IPS-20b (cell line): ENCODE data around the gene IPO9.

Experiments used
- H3K27ac ChIP-seq: one replicate; pipeline ENCODE4 v1.5.1; 2013; ENCODE audit warnings: low read length
- H3K27me3 ChIP-seq: 2 replicates; pipeline ENCODE4 v1.6.1; 2013; ENCODE audit warnings: mild to moderate bottlenecking, low read length, inconsistent platforms; ENCODE audit not compliant: insufficient read depth
- H3K36me3 ChIP-seq: 2 replicates; pipeline ENCODE4 v1.6.1; 2013; ENCODE audit warnings: low read depth, mild to moderate bottlenecking, inconsistent platforms, low read length, moderate library complexity; ENCODE audit not compliant: insufficient read depth
- H3K4me1 ChIP-seq: 2 replicates; pipeline ENCODE4 v1.6.1; 2013; ENCODE audit warnings: mild to moderate bottlenecking, control low read depth, inconsistent platforms, low read length, moderate library complexity; ENCODE audit not compliant: insufficient read depth
- H3K4me3 ChIP-seq: 2 replicates; pipeline ENCODE4 v1.5.1; 2013; ENCODE audit warnings: mild to moderate bottlenecking, low read length, inconsistent platforms
- H3K9ac ChIP-seq: 2 replicates; pipeline ENCODE4 v1.6.1; 2013; ENCODE audit warnings: low read depth, mild to moderate bottlenecking, inconsistent platforms, low read length, moderate library complexity
- H3K9me3 ChIP-seq: 2 replicates; pipeline ENCODE4 v1.6.1; 2013; ENCODE audit warnings: mild to moderate bottlenecking, low read depth, low read length, inconsistent platforms; ENCODE audit not compliant: insufficient read depth

IPO9 gene

DNA sequence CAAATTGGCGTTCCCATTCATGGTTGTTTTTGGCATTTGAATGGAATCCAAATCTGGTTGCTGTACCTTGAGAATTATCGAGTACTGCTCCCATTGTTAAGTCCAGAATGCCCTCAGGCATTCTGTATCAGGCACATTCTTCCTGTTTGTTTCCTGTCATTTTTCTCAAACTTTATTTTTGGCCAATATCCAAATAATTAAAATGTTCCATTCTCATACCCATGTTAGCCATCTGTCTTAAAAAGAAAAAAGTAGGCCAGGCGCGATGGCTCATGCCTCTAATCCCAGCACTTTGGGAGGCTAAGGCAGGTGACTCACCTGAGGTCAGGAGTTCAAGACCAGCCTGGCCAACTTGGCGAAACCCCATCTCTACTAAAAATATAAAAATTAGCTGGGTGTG is 30.5 kb downstream of the IPO9 start:
- Histone ChIP-seq H3K4me1 (no peaks in the 10 kb centered on the region), H3K9ac (no peak overlapping the region), H3K27ac (no peak overlapping the region), H3K27me3 (no peaks in the 10 kb centered on the region), H3K4me3 (no peak overlapping the region), H3K36me3 (peaks cover 99% of the 10 kb centered on the region), H3K9me3 (no peaks in the 10 kb centered on the region)

DNA sequence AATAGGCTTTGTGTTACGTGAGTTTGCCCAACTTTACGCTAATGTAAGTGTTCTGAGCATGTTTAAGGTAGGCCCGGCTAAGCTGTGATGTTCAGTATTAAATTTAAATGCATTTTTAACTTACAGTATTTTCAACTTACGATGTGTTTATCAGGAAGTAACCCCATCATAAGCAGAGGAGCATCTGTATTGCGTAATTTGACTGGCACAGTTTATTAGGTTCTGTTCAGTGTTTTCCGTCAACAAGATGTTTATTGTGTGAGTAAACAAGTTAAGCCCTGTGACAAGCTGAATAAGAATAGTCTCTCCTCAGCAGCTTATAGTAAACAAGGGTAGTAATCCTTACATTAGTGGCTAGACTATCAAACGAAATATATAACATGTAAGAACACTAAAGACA is 32.5 kb downstream of the IPO9 start:
- Histone ChIP-seq H3K27me3 (no peaks in the 10 kb centered on the region), H3K27ac (no peak overlapping the region), H3K4me1 (no peaks in the 10 kb centered on the region), H3K9ac (no peak overlapping the region), H3K36me3 (peaks cover 98% of the 10 kb centered on the region), H3K9me3 (no peaks in the 10 kb centered on the region), H3K4me3 (no peak overlapping the region)

GRCh38 chr1:201870397-201870796 is 41.4 kb downstream of the IPO9 start:
- no peaks in the 10 kb centered on the region for H3K9me3 ChIP-seq
- H3K9ac ChIP-seq = no peak overlapping the region
- H3K27me3 ChIP-seq = no peaks in the 10 kb centered on the region
- H3K4me1 ChIP-seq = no peaks in the 10 kb centered on the region
- H3K4me3 ChIP-seq = no peak overlapping the region
- H3K27ac ChIP-seq = no peak overlapping the region
- H3K36me3 ChIP-seq = peaks cover 98% of the 10 kb centered on the region

- Histone ChIP-seq H3K36me3 (peaks cover 76% of the 10 kb centered on the region), H3K4me1 (no peaks in the 10 kb centered on the region), H3K4me3 (no peak overlapping the region), H3K27ac (no peak overlapping the region), H3K27me3 (no peaks in the 10 kb centered on the region), H3K9me3 (no peaks in the 10 kb centered on the region), H3K9ac (no peak overlapping the region)
Observed at GRCh38 chr1:201874672-201875071, 45.7 kb downstream of the IPO9 start.

GRCh38 chr1:201876148-201876818 is 47.3 kb downstream of the IPO9 start:
- Histone ChIP-seq H3K9ac (no peak overlapping the region), H3K27ac (no peak overlapping the region), H3K9me3 (no peaks in the 10 kb centered on the region), H3K27me3 (no peaks in the 10 kb centered on the region), H3K4me3 (no peak overlapping the region), H3K36me3 (peaks cover 59% of the 10 kb centered on the region), H3K4me1 (peaks cover 5% of the 10 kb centered on the region; the same call in 1 of the 2 replicates)

GRCh38 chr1:201877877-201878401 is 49.0 kb downstream of the IPO9 start:
- Histone ChIP-seq H3K27ac (no peak overlapping the region), H3K36me3 (peaks cover 43% of the 10 kb centered on the region)

DNA sequence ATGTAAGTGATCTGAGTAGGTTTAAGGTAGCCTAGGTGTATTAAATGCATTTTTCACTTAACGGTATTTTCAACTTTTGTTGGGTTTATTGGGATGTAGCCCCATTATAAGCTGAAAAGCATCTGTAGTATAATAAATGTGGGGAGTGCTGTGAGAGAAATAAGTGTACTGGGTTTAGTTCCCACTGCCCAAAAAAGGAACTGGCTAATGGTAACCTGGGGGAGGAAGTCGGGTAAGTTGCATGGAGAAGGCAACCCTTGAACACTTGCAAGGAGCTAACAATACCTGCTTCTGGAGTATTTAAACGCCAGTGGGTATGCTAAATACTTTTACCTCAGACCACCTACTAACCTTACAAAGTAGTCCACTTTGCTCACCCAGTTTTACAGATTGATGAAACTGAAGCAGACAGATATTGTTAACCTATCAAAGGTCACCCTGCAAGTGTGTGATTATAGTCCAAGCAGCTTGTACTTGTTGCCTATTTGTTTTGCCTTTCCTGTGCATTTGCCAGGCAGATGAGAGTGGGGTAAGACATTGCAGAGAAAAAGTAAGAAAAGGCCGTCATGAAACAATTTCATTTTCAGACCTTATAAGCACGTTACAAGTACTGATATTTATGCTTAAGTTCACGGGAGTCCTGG is 52.1 kb downstream of the IPO9 start:
- H3K4me3 ChIP-seq = no peak overlapping the region

More at GRCh38 chr1:201877877-201878401, 49.0 kb downstream of the IPO9 start:
- H3K9ac ChIP-seq = no peak overlapping the region
- no peaks in the 10 kb centered on the region for H3K9me3 ChIP-seq
- peaks cover 11% of the 10 kb centered on the region for H3K4me1 ChIP-seq
- H3K4me3 ChIP-seq = no peak overlapping the region
- no peaks in the 10 kb centered on the region for H3K27me3 ChIP-seq

DNA sequence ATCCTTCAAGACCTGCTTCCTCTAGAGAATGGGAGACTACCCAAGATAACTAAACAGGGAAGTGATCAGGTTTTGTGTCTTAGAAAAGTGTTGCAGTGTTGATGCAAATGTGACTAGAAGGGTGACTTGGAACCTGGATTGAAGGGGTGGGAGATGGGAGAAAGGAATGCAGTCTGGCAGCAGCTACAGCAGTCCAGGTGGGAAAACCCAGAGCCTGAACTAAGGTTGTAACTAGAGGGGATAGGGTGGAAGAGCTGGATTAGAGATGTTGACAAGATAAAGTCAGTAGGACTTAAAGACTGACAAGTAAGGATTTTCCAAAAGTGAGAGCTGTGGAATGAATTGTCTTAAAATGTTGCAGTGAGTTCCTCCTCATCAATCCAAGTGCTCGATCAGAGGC is 52.7 kb downstream of the IPO9 start:
- H3K4me3 ChIP-seq = no peak overlapping the region
- no peaks in the 10 kb centered on the region for H3K27me3 ChIP-seq
- no peak overlapping the region for H3K9ac ChIP-seq
- peaks cover 17% of the 10 kb centered on the region for H3K4me1 ChIP-seq
- no peak overlapping the region for H3K27ac ChIP-seq
- H3K9me3 ChIP-seq = no peaks in the 10 kb centered on the region
- peaks cover 8% of the 10 kb centered on the region; the same call in 1 of the 2 replicates for H3K36me3 ChIP-seq

More for the DNA sequence above, 52.1 kb downstream of the IPO9 start:
- Histone ChIP-seq H3K27me3 (no peaks in the 10 kb centered on the region), H3K9ac (no peak overlapping the region), H3K27ac (no peak overlapping the region), H3K9me3 (no peaks in the 10 kb centered on the region), H3K36me3 (peaks cover 14% of the 10 kb centered on the region), H3K4me1 (peaks cover 17% of the 10 kb centered on the region)

GRCh38 chr1:201882665-201883132 is 53.7 kb downstream of the IPO9 start:
- Histone ChIP-seq H3K9ac (no peak overlapping the region), H3K27me3 (peaks cover 10% of the 10 kb centered on the region; the same call in 1 of the 2 replicates), H3K27ac (no peak overlapping the region), H3K4me3 (no peak overlapping the region), H3K36me3 (no peaks in the 10 kb centered on the region), H3K4me1 (peaks cover 17% of the 10 kb centered on the region), H3K9me3 (no peaks in the 10 kb centered on the region)

DNA sequence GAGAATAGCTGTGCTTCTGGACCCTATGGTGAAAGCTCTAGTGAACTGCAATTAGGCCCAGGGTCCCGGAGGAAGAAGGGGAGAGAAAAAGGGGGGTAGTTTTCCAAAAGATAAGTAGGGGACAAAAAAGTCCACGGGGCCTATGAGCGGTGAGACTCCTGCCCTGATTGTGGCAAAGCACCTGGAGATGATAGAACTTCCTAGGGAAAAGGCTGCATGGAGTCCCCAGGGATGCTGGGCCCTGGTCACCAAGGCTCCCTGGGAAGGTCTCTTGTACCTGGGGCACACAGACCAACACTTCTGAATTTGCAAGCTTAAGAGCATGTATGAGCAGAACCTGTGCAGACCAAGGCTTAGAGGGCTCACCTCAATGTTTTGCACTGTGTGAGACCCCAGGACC is 54.3 kb downstream of the IPO9 start:
- Histone ChIP-seq H3K27me3 (peaks cover 15% of the 10 kb centered on the region), H3K4me3 (no peak overlapping the region), H3K9ac (no peak overlapping the region), H3K36me3 (no peaks in the 10 kb centered on the region), H3K4me1 (peaks cover 21% of the 10 kb centered on the region), H3K27ac (no peak overlapping the region), H3K9me3 (no peaks in the 10 kb centered on the region)

DNA sequence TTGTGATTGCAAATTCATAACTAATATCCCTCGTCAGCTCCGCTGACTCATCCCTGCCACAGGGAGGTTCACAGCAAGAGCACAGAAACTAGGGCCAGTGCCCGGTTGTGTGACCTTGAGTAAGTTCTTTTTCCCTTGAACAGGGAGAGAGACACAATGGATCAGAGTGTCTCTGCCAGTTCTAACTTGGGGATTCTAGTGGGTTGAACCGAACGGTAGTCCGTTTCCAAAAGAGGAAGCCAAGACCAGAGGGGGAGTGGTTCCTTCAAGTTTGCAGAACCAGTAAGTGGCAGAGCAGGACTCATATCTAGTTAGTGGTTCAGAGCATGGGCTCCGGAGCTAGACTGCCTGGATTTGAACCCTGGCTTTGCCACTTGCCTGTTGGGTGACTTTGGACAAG is 54.8 kb downstream of the IPO9 start:
- H3K27ac ChIP-seq = no peak overlapping the region
- H3K4me1 ChIP-seq = peaks cover 22% of the 10 kb centered on the region
- H3K4me3 ChIP-seq = no peak overlapping the region
- H3K9me3 ChIP-seq = no peaks in the 10 kb centered on the region
- peaks cover 19% of the 10 kb centered on the region for H3K27me3 ChIP-seq
- H3K9ac ChIP-seq = no peak overlapping the region
- H3K36me3 ChIP-seq = no peaks in the 10 kb centered on the region

DNA sequence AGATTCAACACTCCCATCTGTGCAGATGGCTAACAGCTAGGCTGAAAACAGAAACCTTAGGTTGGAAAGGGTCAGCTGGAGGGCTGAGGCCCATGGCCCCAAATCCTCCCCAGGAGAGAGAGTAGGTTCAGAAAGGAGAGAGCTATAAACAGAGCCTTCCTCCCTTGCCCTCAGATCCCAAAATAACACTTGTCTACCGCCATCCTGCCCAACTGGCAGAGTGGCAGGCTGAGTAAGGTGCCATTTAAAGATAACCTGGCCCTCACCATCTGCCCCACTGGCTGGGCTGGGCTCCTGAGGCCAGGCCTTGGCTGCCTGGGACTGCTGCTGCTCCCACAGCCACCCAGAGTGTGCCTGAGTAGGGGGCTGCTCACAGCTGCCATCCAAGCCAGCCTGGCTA is 55.5 kb downstream of the IPO9 start:
- no peak overlapping the region for H3K27ac ChIP-seq
- no peak overlapping the region for H3K4me3 ChIP-seq
- H3K36me3 ChIP-seq = no peaks in the 10 kb centered on the region
- H3K4me1 ChIP-seq = peaks cover 23% of the 10 kb centered on the region
- H3K9ac ChIP-seq = no peak overlapping the region
- H3K9me3 ChIP-seq = no peaks in the 10 kb centered on the region
- H3K27me3 ChIP-seq = peaks cover 25% of the 10 kb centered on the region
